HG03095 (cell line): ENCODE measurements around the gene RAD50.
A peak's percentile ranks its signal among the peaks of the same experiment; 100 is the strongest.
"Not testable (repeated sequence)": the region's sequence is repeated elsewhere in the genome, so short reads cannot be mapped to it uniquely, and the experiment has no call there.

Source experiments
- ATAC-seq: cut with Tn5 transposase; IDR thresholded peaks from one replicate; pipeline ENCODE4 v1.9.1; 2021; ENCODE audit warnings: moderate library complexity; ENCODE audit not compliant: unreplicated experiment

RAD50 gene

GRCh38 chr5:132629230-132629944 lies 72.6 kb downstream of the RAD50 start:
- ATAC-seq: no peak

DNA sequence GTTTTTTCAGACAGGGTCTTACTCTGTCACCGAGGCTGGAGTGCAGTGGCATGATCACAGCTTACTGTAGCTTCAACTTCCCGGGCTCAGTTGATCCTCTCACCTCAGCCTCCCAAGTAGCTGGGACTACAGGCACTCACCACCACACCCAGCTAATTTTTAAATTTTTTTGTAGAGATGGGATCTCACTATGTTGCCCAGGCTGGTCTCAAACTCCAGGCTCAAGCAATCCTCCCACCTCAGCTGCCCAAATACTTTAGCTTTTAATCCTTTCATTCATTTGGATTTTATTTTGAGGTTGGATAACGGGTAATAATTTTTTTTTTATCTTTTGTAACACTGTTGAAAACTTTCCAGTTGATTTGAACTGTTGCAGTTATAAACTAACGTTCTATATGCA lies 76.8 kb downstream of the RAD50 start:
- not testable (repeated sequence) for ATAC-seq

- peak; percentile 49 for ATAC-seq
Measured at GRCh38 chr5:132635873-132636272, 79.1 kb downstream of the RAD50 start.

DNA sequence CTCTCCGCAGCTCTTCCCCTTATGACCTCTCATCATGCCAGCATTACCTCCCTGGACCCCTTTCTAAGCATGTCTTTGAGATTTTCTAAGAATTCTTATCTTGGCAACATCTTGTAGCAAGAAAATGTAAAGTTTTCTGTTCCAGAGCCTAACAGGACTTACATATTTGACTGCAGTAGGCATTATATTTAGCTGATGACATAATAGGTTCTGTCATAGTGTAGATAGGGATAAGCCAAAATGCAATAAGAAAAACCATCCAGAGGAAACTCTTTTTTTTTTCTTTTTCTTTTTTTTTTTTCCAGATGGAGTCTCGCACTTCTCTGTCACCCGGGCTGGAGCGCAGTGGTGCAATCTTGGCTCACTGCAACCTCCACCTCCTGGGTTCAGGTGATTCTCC lies 80.5 kb downstream of the RAD50 start:
- ATAC-seq: no peak

GRCh38 chr5:132639706-132640130 lies 82.9 kb downstream of the RAD50 start:
- peak; percentile 65 for ATAC-seq

GRCh38 chr5:132640613-132641012 lies 83.8 kb downstream of the RAD50 start:
- no peak for ATAC-seq

DNA sequence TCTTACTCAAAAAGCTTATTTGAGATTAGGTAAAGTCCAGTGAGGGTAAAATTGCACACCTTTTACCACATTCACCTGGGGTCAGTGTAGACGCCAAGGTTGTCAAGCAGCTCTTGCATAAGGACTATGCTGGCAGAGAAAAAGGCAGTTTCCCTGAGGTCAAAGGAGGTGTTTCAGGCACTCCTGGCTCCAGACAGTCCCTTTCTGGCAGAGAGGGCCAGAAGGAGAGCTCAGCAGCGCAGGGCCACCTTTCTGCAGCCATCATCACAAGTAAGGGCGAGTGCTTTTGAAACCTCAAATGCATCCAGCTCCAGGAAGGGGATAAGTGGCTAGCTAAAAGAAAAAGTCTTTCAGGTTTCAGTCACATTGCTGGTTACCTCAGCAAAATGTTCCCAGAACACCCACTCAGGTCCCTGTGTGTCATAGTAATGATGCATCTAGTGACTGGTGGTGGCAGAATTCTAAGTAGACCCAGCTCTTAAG lies 84.5 kb downstream of the RAD50 start:
- ATAC-seq: peak; percentile 52

DNA sequence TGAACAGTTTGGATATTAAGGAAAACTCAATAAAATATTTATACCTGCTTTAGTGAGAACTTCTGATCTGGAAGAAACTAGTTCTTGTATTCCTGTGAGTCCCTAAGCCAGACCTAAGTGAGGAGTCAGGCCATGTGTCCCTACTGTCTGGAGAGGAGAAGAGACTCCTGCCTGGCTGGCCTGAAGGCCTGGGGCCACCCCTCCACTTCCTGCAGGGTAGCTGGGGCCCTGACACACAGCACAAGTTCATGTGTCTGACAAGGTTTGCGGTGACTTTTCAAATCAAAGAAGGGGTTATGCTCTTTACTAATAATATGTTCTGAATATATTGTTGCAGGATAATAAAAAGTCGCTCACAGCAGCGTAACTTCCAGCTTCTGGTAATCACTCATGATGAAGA lies 85.1 kb downstream of the RAD50 start:
- ATAC-seq: no peak

- ATAC-seq: no peak
Measured at GRCh38 chr5:132644177-132644576, 87.4 kb downstream of the RAD50 start.

- ATAC-seq: no peak
Measured at GRCh38 chr5:132646583-132647266, 89.9 kb downstream of the RAD50 start.

DNA sequence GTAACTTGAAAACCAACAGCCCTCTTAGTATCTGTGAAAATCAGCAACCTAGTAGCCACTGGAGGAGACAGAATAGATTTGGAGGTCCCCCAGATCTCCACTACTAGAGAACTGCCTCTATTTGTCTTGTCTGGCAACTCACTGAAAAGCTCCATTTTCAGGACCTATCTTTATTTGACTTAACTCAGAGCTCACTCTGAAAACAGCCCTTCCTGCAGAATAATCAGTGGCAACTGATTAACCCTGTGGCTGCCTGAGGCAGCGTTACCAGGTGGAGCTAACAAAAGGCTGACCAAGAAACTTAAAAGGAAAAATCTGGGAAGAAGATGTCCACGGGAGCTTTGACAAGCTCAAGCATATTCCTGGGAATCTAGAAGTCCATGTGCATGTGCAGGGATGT lies 90.7 kb downstream of the RAD50 start:
- ATAC-seq: no peak

GRCh38 chr5:132648355-132648754 lies 91.6 kb downstream of the RAD50 start:
- no peak for ATAC-seq

DNA sequence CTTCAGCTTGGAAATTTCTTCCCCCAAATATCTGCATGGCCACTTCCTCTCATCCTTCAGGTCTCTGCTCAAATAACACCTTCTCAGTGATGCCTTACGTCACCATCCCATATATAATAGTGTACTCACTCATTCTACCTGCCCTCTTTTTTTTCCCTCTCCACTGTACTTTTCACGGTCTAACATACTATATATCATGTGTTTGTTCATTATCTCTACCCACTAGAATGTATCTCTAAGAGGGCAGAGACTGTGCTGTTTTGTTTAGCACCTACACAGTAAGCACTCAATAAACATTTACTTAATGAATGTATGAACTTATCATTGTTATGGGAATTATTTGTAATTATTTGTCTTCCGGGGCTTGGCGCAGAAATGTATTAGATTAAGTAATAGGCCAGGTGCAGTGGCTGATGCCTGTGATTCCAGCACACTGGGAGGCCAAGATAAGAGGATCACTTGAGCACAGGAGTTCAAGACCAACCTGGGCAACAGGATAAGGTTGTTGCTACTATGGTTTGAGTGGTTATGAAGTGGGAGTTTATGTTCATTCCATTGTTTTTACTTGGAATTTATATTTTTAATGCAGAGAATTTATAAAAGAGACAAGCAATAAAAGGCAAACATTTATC lies 95.2 kb downstream of the RAD50 start:
- ATAC-seq: no peak

DNA sequence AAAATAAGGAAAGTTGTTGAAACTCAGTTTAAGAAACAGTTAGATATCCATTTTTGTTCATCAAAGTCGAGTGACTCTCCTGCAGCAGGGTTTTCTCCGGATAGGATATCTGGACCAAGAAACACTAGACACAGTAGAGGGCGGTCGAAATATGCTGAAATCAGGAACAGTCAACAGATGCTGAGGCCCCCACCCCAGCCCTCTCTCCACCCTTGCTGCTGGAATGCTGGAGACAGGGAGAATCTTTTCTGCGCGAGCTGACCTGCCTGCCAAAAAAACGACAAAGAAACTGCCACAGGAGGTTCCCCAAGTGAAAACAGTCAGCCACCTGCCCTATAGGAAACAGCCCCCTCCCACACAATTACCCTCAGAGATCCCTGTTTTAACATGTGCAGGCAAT lies 96.9 kb downstream of the RAD50 start:
- no peak for ATAC-seq

DNA sequence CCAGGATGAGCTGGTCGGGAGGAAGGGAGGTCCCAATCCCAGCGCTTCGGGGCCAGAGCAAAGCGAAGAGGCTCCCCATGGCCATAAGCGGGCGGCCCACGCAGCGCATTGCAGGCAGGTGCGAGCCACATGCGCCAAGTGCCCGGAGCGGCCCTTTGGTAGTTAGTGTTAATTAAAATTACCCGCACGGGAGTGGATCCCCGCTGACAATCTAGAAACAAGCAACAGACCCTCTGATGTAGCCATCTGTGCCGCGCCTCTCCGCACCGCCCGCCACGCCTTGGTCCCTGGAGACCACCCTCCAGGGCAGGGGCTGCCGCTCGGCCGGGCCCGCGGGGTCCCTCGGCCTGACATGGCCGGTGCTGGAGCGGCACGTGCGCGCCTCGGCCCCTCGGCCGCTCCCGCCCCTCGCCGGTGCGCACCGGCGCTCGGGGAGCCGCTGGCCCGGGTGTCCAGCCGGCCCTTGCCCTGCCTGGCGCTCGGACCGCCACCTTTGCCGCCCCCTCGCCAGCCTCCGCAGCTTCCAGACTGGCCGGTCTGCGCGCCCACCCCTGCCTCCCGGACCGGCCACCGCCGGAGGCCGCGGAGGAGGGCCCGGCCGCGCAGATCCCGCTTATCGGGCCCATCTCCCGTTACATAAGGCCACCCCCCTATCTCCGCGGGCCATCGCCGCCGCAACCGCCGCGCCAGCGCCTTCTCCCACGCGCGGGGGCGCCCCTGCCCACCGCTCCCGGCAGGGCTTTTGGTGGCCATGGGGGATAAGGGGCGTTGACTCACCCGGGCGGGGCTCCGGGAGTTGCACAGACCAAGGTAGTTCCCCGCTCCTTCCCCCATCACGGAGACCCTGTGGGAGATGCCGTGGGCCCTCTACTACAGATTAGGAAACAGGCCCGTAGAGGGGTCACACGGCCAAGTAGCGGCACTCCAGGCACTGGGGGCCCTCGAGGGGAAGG lies 99.3 kb downstream of the RAD50 start:
- no peak for ATAC-seq

DNA sequence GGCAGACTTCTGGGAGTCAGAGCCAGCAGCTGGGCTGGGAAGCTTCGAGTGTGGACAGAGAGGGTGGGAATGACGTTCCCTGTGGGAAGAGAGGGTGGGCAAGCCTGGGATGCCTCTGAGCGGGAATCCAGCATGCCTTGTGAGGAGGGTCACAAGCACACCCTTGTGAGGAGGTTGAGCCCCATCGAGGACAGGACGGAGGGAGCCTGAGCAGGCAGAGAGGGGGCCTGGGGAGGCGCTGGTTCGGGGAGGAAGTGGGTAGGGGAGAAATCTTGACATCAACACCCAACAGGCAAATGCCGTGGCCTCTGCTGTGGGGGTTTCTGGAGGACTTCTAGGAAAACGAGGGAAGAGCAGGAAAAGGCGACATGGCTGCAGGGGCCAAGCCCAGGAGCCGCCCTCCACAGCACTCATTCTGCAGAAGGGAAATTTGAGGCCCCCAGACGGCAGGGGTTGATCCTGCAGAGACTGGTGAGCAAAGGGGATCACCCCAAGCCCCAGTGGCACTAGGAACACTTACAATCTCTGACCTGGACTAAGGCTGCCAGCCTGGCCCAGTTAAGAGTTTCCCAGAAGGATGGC lies 100.1 kb downstream of the RAD50 start:
- ATAC-seq: no peak

GRCh38 chr5:132657676-132658380 lies 101.1 kb downstream of the RAD50 start, which contains the start of gene IL13:
IL13 (plus strand) TSS chr5:132658173; CDS start chr5:132658187, 14 bp downstream.
- ATAC-seq: no peak

DNA sequence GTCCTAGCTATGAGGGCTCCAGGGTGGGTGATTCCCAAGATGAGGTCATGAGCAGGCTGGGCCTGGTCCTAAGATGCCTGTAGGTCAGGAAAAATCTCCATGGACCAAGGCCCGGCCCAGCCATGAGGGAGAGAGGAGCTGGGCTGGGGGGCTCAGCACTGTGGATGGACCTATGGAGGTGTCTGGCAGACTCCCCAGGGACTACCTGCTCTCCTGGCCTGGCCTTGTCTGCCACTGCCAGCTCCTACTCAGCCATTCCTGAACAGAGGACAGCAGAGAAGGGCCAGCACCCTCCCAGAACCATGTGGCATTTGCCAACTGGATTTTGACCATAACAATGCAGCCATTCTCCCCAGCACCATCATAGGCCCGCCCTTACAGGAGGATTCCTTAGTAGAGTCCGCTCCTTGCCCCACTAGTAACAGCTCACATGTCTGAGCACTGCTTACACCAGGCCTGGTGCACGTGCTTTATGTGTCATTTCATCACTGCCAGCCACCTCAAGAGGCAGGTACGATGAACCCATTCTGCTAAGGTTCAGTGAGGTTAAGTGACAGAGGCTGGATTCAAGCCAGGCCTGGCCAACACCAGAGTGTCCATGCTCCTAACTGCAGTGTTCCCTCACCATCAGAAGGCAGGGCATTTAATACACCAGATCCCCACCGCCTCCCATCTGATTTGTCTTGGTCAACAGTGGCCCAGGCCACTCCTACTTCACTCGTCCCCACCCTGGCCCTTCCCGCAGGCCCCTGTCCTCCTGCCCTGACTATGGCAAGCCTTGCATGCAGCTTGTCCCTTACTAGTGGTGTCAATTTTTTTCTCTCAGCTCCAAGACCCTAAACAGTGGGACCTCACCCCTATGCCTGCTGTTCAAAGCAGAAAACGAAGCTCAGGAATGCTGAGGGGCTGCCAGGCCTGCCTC lies 101.9 kb downstream of the RAD50 start:
- ATAC-seq: no peak
